H9 (cell line): ENCODE measurements around the gene EIF3F. TPM values are rescaled to one million over a fixed set of nuclear protein-coding genes. Genes with fewer than 3 reads are reported as not detected.

Experiments
- DNase-seq: peaks from one replicate; pipeline ENCODE4 v3.0.0-alpha.2; 2017
- H2AFZ ChIP-seq: one replicate; pipeline ENCODE4 v1.6.1; 2013; ENCODE audit warnings: mild to moderate bottlenecking, low read length, control low read depth, moderate library complexity
- H2AK5ac ChIP-seq: 2 replicates; pipeline ENCODE4 v1.6.1; 2013; ENCODE audit warnings: low read length, control low read depth, mixed read lengths; ENCODE audit not compliant: insufficient read length
- H2BK120ac ChIP-seq: one replicate; pipeline ENCODE4 v1.6.1; 2013; ENCODE audit warnings: low read depth, mild to moderate bottlenecking, low read length, control low read depth, inconsistent platforms; ENCODE audit not compliant: poor library complexity, severe bottlenecking
- H2BK12ac ChIP-seq: 2 replicates; pipeline ENCODE4 v1.6.1; 2013; ENCODE audit warnings: low read length, control low read depth, mixed read lengths, low read depth; ENCODE audit not compliant: insufficient read length
- H2BK15ac ChIP-seq: 2 replicates; pipeline ENCODE4 v1.6.1; 2013; ENCODE audit warnings: low read depth, low read length, control low read depth
- H2BK20ac ChIP-seq: one replicate; pipeline ENCODE4 v1.6.1; 2013; ENCODE audit warnings: low read depth, mild to moderate bottlenecking, low read length, control low read depth, inconsistent platforms; ENCODE audit not compliant: poor library complexity, severe bottlenecking
- H2BK5ac ChIP-seq: 2 replicates; pipeline ENCODE4 v1.6.1; 2013; ENCODE audit warnings: low read length, control low read depth, mixed read lengths; ENCODE audit not compliant: insufficient read length
- H3K14ac ChIP-seq: 2 replicates; pipeline ENCODE4 v1.6.1; 2013; ENCODE audit warnings: low read length, control low read depth; ENCODE audit not compliant: insufficient read depth
- H3K18ac ChIP-seq: 2 replicates; pipeline ENCODE4 v1.6.1; 2013; ENCODE audit warnings: low read depth, mild to moderate bottlenecking, mixed read lengths, low read length, control low read depth; ENCODE audit not compliant: insufficient read length
- H3K23ac ChIP-seq: 2 replicates; pipeline ENCODE4 v1.6.1; 2013; ENCODE audit warnings: low read length, control low read depth, mixed read lengths, low read depth; ENCODE audit not compliant: insufficient read length
- H3K23me2 ChIP-seq: 2 replicates; pipeline ENCODE4 v1.6.1; 2013; ENCODE audit warnings: low read depth, mild to moderate bottlenecking, mixed read lengths, low read length, control low read depth; ENCODE audit not compliant: insufficient read length, poor library complexity, severe bottlenecking
- H3K27ac ChIP-seq: 2 replicates; pipeline ENCODE4 v1.5.1; 2013; ENCODE audit warnings: low read length, control low read depth, mixed read lengths, low read depth; ENCODE audit not compliant: insufficient read length
- H3K27me3 ChIP-seq: 2 replicates; pipeline ENCODE4 v1.6.1; 2013; ENCODE audit warnings: low read length, control low read depth, inconsistent platforms; ENCODE audit not compliant: insufficient read depth
- H3K4ac ChIP-seq: 2 replicates; pipeline ENCODE4 v1.6.1; 2013; ENCODE audit warnings: low read depth, mild to moderate bottlenecking, control low read depth, inconsistent platforms, low read length, moderate library complexity
- H3K4me1 ChIP-seq: 2 replicates; pipeline ENCODE4 v1.6.1; 2013; ENCODE audit warnings: low read length, control low read depth, inconsistent platforms; ENCODE audit not compliant: insufficient read depth
- H3K4me2 ChIP-seq: 2 replicates; pipeline ENCODE4 v1.6.1; 2013; ENCODE audit warnings: low read length, control low read depth, mixed read lengths; ENCODE audit not compliant: insufficient read length, insufficient read depth
- H3K56ac ChIP-seq: 2 replicates; pipeline ENCODE4 v1.6.1; 2013; ENCODE audit warnings: low read depth, mild to moderate bottlenecking, mixed read lengths, low read length, control low read depth; ENCODE audit not compliant: insufficient read length
- H3K79me1 ChIP-seq: 2 replicates; pipeline ENCODE4 v1.6.1; 2013; ENCODE audit warnings: low read depth, mild to moderate bottlenecking, moderate library complexity, low read length, control low read depth, inconsistent platforms; ENCODE audit not compliant: insufficient read depth, poor library complexity, severe bottlenecking
- H3K79me2 ChIP-seq: 2 replicates; pipeline ENCODE4 v1.6.1; 2013; ENCODE audit warnings: low read length, control low read depth, inconsistent platforms; ENCODE audit not compliant: insufficient read depth
- H3K9ac ChIP-seq: 2 replicates; pipeline ENCODE4 v1.6.1; 2013; ENCODE audit warnings: low read length, control low read depth, mixed read lengths; ENCODE audit not compliant: insufficient read length; ENCODE audit errors: extremely low read depth
- H3K9me3 ChIP-seq: one replicate; pipeline ENCODE4 v1.6.1; 2013; ENCODE audit warnings: low read depth, low read length, inconsistent platforms; ENCODE audit not compliant: control insufficient read depth
- H3T11ph ChIP-seq: one replicate; pipeline ENCODE4 v1.6.1; 2013; ENCODE audit warnings: mild to moderate bottlenecking, low read length, control low read depth, inconsistent platforms
- H4K20me1 ChIP-seq: one replicate; pipeline ENCODE4 v1.6.1; 2013; ENCODE audit not compliant: control insufficient read depth, insufficient read length, insufficient read depth
- H4K5ac ChIP-seq: 2 replicates; pipeline ENCODE4 v1.6.1; 2013; ENCODE audit warnings: low read depth, mild to moderate bottlenecking, mixed read lengths, low read length, control low read depth; ENCODE audit not compliant: insufficient read length
- H4K8ac ChIP-seq: replicated peaks from 2 replicates; pipeline ENCODE4 v1.6.1; 2013; ENCODE audit warnings: low read length, control low read depth, mixed read lengths, low read depth; ENCODE audit not compliant: insufficient read length
- H4K91ac ChIP-seq: 2 replicates; pipeline ENCODE4 v1.6.1; 2013; ENCODE audit warnings: low read depth, mild to moderate bottlenecking, moderate library complexity, mixed read lengths, low read length, control low read depth; ENCODE audit not compliant: insufficient read length
- H3K27ac Mint-ChIP-seq, 3 experiments: 2 replicates in 2 of 3; 3 replicates in 1 of 3; pipeline ENCODE4 v1.8.0; 2020 to 2021; ENCODE audit warnings: mixed read lengths in 3 of 3, mild to moderate bottlenecking in 1 of 3, moderate library complexity in 1 of 3
- H3K27me3 Mint-ChIP-seq: 2 replicates; pipeline ENCODE4 v1.8.0; 2021; ENCODE audit warnings: low read depth, mild to moderate bottlenecking, moderate library complexity, mixed read lengths
- H3K36me3 Mint-ChIP-seq, 3 experiments: 2 replicates in 2 of 3; 3 replicates in 1 of 3; pipeline ENCODE4 v1.8.0; 2020 to 2021; ENCODE audit warnings: low read depth in 3 of 3, mixed read lengths in 3 of 3; ENCODE audit not compliant: insufficient read depth in 1 of 3
- H3K4me1 Mint-ChIP-seq, 2 experiments: 2 replicates each; pipeline ENCODE4 v1.8.0; 2020; ENCODE audit warnings: mixed read lengths in 2 of 2
- H3K4me3 Mint-ChIP-seq, 2 experiments: 2 replicates in 1 of 2; 3 replicates in 1 of 2; pipeline ENCODE4 v1.8.0; 2020 to 2021; ENCODE audit warnings: mild to moderate bottlenecking in 2 of 2, mixed read lengths in 2 of 2, moderate library complexity in 1 of 2
- H3K9me3 Mint-ChIP-seq, 2 experiments: 2 replicates in 1 of 2; 3 replicates in 1 of 2; pipeline ENCODE4 v1.8.0; 2020; ENCODE audit warnings: mild to moderate bottlenecking in 2 of 2, mixed read lengths in 2 of 2, moderate library complexity in 1 of 2
- WGBS: extraction: QIAGEN DNeasy Blood & Tissue Kit; methylation state at CpG from one replicate; pipeline ENCODE4 v1.1.7; 2013; ENCODE audit warnings: missing lambda C conversion rate, low lambda C conversion rate, mixed read lengths; ENCODE audit not compliant: insufficient read length; ENCODE audit errors: extremely low coverage; 5-methylcytosine and 5-hydroxymethylcytosine counted together
- total RNA-seq: library from RNA; stranded (reverse); gene quantifications from 2 replicates; pipeline ENCODE4 v1.2.1, GENCODE V29; 2021
- TF ChIP-seq, protein P1 (sequence below): fragments of 200-600 bp; sonication (generic); conservative IDR thresholded peaks from 3 replicates; pipeline ENCODE4 v1.8.0; 2021; ENCODE audit warnings: antibody characterized with exemption, mild to moderate bottlenecking

Gene EIF3F
- total RNA-seq, 1 experiment from 2014 or later: 348 TPM

- Histone ChIP-seq H4K5ac (no peak overlapping the region), H2BK120ac (no peak overlapping the region), H3K4me2 (no peak overlapping the region), H3K27ac (no peak overlapping the region), H3K23me2 (peaks cover 3% of the 10 kb centered on the region), H2AFZ (no peak overlapping the region), H2BK12ac (no peak overlapping the region), H3K9ac (no peak overlapping the region), H4K91ac (no peak overlapping the region), H3K4me1 (no peaks in the 10 kb centered on the region; the same call in 1 of the 2 replicates), H3K56ac (no peak overlapping the region), H2BK5ac (no peak overlapping the region), H3K23ac (no peak overlapping the region), H4K20me1 (no peaks in the 10 kb centered on the region), H3K79me2 (peaks cover 2% of the 10 kb centered on the region; the same call in 1 of the 2 replicates), H2BK15ac (no peak overlapping the region), H3K4ac (no peak overlapping the region), H2AK5ac (no peak overlapping the region), H3K18ac (no peak overlapping the region), H3K27me3 (no peaks in the 10 kb centered on the region), H3K9me3 (no peaks in the 10 kb centered on the region), H3K79me1 (no peaks in the 10 kb centered on the region), H4K8ac (no peak overlapping the region), H3K14ac (no peak overlapping the region), H3T11ph (no peak overlapping the region), H2BK20ac (no peak overlapping the region)
- Mint-ChIP-seq H3K4me1 (peaks cover 9 to 22% of the 10 kb centered on the region in 2 experiments), H3K27me3 (no peaks in the 10 kb centered on the region; the same call in 1 of the 2 replicates), H3K4me3 (no peak overlapping the region), H3K36me3 (peaks cover 0 to 2% (median under 1%) of the 10 kb centered on the region in 3 experiments; a peak in 5 of 7 replicates), H3K9me3 (no peaks in the 10 kb centered on the region; a peak in 1 of 5 replicates), H3K27ac (no peak overlapping the region)
- WGBS: no CpG with 5 or more reads among the region's 1 CpG
- TF ChIP-seq, protein P1, sequence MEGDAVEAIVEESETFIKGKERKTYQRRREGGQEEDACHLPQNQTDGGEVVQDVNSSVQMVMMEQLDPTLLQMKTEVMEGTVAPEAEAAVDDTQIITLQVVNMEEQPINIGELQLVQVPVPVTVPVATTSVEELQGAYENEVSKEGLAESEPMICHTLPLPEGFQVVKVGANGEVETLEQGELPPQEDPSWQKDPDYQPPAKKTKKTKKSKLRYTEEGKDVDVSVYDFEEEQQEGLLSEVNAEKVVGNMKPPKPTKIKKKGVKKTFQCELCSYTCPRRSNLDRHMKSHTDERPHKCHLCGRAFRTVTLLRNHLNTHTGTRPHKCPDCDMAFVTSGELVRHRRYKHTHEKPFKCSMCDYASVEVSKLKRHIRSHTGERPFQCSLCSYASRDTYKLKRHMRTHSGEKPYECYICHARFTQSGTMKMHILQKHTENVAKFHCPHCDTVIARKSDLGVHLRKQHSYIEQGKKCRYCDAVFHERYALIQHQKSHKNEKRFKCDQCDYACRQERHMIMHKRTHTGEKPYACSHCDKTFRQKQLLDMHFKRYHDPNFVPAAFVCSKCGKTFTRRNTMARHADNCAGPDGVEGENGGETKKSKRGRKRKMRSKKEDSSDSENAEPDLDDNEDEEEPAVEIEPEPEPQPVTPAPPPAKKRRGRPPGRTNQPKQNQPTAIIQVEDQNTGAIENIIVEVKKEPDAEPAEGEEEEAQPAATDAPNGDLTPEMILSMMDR: no peak
- DNase-seq: no peak
These were observed 4.5 kb upstream of the EIF3F start for GRCh38 chr11:7982582-7983119.
